ENCODE results near the gene DNMBP.
"Not testable (repeated sequence)": the region's sequence is repeated elsewhere in the genome, so short reads cannot be mapped to it uniquely, and the experiment has no call there.

Gene DNMBP

GRCh38 chr10:99915414-99915813 lies 94.3 kb downstream of the DNMBP start:
- no peak for DNase-seq (ENCODE audit: low read depth in 2 of 2, low spot score in 1 of 2)

DNA sequence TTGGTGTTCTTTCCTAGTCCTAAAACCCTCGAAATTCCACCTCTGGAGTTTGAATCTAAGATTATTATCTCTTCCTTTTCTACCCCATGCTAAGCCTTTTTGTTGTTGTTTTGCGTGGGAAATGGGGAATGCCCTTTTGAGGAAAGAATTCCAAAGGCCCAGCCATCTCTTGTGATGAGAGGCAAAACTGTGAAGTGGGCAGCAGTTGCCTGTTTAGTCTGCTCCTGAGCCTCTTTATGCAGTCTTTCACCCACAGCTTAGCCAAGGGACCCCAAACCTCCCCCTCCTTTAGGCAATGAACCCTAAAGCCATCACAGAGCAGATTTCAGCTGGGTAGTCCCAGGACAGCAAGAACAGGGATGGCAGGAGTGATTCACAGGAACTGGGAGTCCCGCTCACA lies 95.5 kb downstream of the DNMBP start:
- DNase-seq (ENCODE audit: low read depth in 2 of 2, low spot score in 1 of 2), result no peak

- no peak for DNase-seq (ENCODE audit: low read depth in 2 of 2, low spot score in 1 of 2)
These were observed 95.9 kb downstream of the DNMBP start for GRCh38 chr10:99913831-99914235.

GRCh38 chr10:99912041-99912440 lies 97.7 kb downstream of the DNMBP start:
- DNase-seq (ENCODE audit: low read depth in 2 of 2, low spot score in 1 of 2), result no peak

DNA sequence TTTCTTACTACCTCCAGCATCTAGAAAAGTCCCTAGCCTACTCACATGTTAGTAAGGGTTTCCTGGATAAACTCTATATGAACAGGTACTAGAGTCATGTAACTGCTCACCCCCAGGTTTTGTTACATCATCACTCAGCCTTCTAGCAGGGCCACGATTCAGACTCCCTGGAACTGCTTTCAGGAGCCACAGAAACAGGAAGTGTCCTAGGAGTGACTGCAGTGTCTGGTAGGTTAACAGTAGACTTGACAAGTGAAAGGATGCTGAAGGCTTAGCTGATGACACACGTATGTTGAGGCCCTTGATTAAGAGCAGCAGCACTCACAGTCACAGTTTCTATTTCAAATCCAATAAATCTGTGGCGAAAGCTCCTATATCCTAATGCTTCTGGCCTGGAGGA lies 101.2 kb downstream of the DNMBP start:
- no peak for DNase-seq (ENCODE audit: low read depth in 2 of 2, low spot score in 1 of 2)

GRCh38 chr10:99906470-99906869 lies 103.3 kb downstream of the DNMBP start:
- DNase-seq (ENCODE audit: low read depth in 2 of 2, low spot score in 1 of 2), result no peak

DNA sequence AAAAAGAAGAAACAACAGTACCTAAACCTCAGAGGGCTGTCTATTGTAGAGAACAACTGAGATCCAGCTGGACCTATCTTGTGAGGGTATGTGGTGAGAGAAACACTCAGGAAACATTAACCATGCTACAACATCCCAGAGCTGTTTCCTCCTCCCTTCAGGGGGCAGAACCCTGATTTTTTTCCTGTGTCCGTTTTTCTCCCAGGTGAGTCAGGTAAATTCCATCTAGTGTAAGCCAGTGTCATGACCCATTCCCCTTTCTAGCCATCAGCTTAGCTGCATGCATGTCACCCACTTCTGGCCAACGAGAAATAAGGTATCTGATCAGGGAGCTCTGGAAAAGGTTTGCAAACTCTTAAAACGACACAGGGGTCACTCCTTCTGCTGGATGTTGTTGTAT lies 103.8 kb downstream of the DNMBP start:
- DNase-seq (ENCODE audit: low read depth in 2 of 2, low spot score in 1 of 2), result no peak

DNA sequence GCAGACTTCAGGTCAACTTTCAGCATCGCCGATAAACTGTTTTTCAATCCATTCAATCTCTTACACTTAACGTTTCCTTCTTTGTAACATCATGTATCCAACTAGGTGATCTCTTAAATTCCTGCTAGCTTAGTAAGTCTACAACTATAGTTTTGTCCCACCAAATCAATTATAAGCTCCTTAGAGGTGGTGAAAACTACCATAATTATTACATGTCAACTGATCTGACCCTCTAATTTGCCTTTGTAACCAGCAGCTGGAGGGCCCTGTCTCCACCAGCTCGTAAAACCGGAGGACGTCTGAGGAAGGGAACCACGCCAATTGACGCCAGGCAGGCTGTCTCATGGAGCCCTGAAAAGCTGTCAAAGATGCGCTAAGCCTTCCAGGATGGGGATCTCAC lies 113.9 kb downstream of the DNMBP start:
- DNase-seq (ENCODE audit: low read depth in 2 of 2, low spot score in 1 of 2), result no peak

DNA sequence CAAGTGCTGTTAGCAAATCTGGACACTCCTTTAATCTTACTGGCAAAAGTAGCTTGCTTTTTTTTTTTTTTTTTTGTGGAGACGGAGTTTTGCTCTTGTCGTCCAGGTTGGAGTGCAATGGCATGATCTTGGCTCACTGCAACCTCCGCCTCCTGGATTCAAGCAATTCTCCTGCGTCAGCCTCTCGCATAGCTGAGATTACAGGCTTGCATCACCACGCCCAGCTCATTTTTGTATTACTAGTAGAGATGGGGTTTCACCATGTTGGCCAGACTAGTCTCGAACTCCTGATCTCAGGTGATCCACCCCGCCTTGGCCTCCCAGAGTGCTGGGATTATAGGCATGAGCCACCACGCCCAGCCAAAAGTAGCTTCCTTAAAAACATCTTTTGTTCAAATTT lies 114.7 kb downstream of the DNMBP start:
- DNase-seq (ENCODE audit: low read depth in 2 of 2, low spot score in 1 of 2), result not testable (repeated sequence)

DNA sequence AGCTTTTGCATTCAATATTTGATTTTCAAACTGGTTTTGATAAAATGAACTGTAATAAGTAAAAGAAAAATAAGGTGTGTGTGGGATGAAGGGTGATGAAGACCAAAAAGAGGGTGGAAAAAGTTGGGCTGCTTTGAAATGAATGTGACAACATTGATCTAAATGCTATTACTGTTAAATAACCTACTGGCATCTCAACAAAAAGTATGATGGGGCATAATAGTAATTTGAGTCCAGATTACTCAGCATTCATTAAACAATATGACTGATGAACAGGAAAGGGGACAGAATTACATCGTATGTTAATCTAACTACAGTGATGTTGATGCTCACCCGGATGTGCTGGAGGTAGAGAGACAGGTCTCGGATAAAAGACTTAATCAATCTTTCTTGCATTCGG lies 115.1 kb downstream of the DNMBP start:
- no peak for DNase-seq (ENCODE audit: low read depth in 2 of 2, low spot score in 1 of 2)

DNA sequence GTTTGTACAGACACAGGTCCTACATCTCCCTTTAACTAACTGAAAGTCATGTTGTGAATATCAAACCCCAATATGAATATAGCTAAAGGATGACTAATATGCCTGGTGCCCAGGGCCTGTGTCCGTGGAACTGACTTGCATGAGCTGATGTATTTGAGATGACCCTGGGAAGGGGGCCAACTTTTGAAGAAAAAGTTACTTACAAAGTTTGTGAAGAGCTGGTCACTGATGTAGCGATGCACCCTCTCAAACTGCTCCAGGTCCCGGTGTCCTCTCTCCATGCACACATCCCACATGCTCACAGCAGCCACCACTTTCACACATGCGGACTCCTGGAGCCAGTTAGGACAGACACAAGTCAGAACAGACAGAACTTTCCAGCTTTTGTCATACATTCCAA lies 121.1 kb downstream of the DNMBP start:
- no peak for DNase-seq (ENCODE audit: low read depth in 2 of 2, low spot score in 1 of 2)

GRCh38 chr10:99883523-99883922 lies 126.2 kb downstream of the DNMBP start:
- DNase-seq (ENCODE audit: low read depth in 2 of 2, low spot score in 1 of 2), result no peak

- DNase-seq (ENCODE audit: low read depth in 2 of 2, low spot score in 1 of 2), result no peak
These were observed 128.4 kb downstream of the DNMBP start for GRCh38 chr10:99881371-99881770.

DNA sequence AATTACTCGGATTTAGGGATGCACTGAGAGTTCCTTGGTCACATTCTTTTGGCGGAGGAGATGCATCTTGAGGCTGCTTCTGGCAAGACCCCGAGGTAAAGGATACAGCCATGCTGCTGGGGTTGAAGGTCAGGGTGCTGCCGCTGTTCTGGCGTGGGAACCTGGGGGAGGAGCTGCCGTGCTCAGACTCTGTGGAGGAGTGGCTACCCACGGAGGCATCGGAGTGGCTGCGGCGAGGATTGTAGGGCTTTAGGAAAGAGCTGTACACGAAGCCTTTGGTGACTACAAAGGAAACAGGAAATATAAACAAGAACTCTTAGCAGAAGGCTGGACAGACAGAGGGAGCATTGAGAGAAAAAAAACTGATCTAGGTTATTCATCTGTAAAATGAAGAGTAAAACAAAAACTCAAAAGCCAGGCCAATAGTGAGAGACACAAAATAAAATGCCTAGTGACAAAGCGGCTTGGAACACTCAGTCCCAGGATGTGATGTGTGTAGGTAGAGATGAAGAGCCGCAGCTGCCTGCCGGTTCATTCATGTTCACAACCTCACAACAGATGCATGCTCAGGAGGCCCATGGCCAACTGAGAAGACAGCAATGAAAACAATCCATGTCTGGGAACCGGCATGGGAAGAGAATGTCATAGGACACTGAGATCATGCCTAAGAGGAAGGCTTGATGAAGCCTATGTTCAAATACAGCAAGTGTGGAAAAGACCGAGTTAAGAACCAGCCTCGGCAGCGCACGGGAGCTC lies 129.5 kb downstream of the DNMBP start:
- DNase-seq (ENCODE audit: low read depth in 2 of 2, low spot score in 1 of 2), result no peak

DNA sequence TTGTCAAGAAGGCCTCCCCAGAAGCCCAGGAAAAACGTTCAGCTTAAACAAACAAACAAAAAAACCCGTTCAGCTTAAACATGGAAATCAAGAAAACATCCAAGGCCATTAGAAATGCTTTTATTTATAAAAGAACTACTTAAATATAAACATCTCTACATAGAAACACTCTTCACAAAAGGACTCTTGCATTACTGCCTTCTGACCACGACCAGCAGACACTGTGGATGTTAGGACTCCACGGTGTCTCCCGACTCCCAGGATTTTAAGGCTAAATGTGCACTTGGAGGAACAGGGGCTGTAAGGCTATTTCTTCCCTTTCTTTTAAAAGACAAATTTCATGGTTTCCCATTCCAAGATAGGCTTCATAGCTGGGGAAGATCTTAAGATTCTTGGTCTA lies 134.3 kb downstream of the DNMBP start:
- no peak for DNase-seq (ENCODE audit: low read depth in 2 of 2, low spot score in 1 of 2)

- no peak for DNase-seq (ENCODE audit: low read depth in 2 of 2, low spot score in 1 of 2)
These were observed 135.2 kb downstream of the DNMBP start for GRCh38 chr10:99874341-99875085.

- no peak for DNase-seq (ENCODE audit: low read depth in 2 of 2, low spot score in 1 of 2)
These were observed 135.9 kb downstream of the DNMBP start for GRCh38 chr10:99873846-99874245.

DNA sequence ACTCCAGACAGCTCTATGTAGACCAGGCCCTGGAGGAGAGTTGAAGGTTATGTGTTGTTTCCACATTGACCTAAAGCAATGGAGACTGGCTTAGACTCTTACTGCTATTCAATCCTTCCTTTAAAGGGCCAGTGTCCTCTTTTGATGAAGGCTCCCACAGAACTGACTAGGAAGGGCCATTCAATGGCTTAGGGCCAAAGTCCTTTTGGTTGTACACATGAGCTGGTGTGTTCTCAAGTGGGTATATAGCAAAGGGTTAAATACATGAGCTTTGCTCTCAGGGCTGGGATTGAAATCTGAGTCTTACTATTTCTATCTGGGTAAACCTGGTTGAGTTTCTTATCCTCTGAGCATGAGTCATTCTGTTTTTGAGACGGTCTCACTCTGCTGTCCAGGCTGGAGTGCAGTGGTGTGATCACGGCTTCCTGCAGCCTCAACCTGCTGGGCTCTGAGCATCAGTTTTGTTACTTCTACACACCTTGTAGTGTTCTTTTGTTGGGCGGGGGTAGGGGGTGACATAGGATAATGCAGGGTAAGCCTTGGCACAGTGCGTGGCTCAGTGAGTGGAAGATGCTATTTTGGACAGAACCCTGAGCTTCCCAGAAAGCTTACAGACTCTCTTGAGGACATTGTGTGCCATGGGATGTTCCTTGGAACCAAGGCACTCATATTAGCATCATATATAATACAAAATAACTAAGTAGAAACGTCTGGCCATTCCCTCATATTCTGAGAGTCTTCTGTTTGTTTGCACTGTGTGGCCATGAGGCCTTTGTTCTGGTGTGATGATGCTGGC lies 137.2 kb downstream of the DNMBP start:
- no peak for DNase-seq (ENCODE audit: low read depth in 2 of 2, low spot score in 1 of 2)

- no peak for DNase-seq (ENCODE audit: low read depth in 2 of 2, low spot score in 1 of 2)
These were observed 139.5 kb downstream of the DNMBP start for GRCh38 chr10:99870123-99870730.

- no peak for DNase-seq (ENCODE audit: low read depth in 2 of 2, low spot score in 1 of 2)
These were observed 140.1 kb downstream of the DNMBP start for GRCh38 chr10:99869581-99870122.

- not testable (repeated sequence) for DNase-seq (ENCODE audit: low read depth in 2 of 2, low spot score in 1 of 2)
These were observed 142.5 kb downstream of the DNMBP start for GRCh38 chr10:99867250-99867649.
